Astrocyte of the spinal cord (primary cell): ENCODE measurements around the gene MRGPRG.
"Not testable (repeated sequence)": the region's sequence is repeated elsewhere in the genome, so short reads cannot be mapped to it uniquely, and the experiment has no call there.

ENCODE experiments used
- DNase-seq: peaks from one replicate; pipeline ENCODE4 v3.0.0; 2011; ENCODE audit warnings: low read depth, low spot score
- H3K4me3 ChIP-seq: 2 replicates; pipeline ENCODE4 v1.5.1; 2011; ENCODE audit warnings: low read depth, mild to moderate bottlenecking, low read length, moderate library complexity
- in situ Hi-C: cut with HindIII; loops from 2 replicates; pipeline ENCODE4 v1.10.0; 2017; ENCODE audit warnings: low sequenced_read_pairs
- TF ChIP-seq, protein P1 (sequence below): IDR thresholded peaks from 2 replicates; pipeline ENCODE4 v1.5.1; 2012; ENCODE audit warnings: low read depth, mild to moderate bottlenecking, low read length, inconsistent platforms

The MRGPRG gene

GRCh38 chr11:3218483-3219280, at the start of gene MRGPRG:
TSS of gene MRGPRG (minus strand) at chr11:3218813. CDS start at chr11:3218813, 0 bp downstream.
- in situ Hi-C loops, result no loop called here
- no peak for DNase-seq
- no peak within 1 kb of the TSS for H3K4me3 ChIP-seq
- TF ChIP-seq, protein P1, sequence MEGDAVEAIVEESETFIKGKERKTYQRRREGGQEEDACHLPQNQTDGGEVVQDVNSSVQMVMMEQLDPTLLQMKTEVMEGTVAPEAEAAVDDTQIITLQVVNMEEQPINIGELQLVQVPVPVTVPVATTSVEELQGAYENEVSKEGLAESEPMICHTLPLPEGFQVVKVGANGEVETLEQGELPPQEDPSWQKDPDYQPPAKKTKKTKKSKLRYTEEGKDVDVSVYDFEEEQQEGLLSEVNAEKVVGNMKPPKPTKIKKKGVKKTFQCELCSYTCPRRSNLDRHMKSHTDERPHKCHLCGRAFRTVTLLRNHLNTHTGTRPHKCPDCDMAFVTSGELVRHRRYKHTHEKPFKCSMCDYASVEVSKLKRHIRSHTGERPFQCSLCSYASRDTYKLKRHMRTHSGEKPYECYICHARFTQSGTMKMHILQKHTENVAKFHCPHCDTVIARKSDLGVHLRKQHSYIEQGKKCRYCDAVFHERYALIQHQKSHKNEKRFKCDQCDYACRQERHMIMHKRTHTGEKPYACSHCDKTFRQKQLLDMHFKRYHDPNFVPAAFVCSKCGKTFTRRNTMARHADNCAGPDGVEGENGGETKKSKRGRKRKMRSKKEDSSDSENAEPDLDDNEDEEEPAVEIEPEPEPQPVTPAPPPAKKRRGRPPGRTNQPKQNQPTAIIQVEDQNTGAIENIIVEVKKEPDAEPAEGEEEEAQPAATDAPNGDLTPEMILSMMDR, result no peak

DNA sequence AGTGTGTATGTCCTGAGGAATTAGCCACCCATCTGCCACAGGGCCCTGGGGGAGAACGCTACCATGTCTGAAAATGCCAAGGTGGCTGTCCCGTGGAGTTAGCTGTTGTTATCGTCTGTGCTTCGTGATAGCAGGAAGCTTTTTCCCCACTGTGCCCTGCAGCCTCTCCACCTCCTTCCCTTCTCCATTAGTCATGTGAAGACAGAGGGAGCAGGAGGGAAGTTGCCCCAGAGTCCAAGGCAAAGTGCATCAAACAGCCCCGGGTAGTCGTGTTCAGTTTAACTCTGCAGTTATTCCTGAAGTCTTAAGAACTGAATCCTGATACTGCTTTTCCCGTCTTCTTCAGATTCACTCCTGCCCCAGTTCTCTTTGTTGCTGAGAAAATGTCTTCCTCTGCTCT, 43.9 kb upstream of the MRGPRG start:
- DNase-seq, H3K4me3 ChIP-seq, in situ Hi-C loops: not testable (repeated sequence)

DNA sequence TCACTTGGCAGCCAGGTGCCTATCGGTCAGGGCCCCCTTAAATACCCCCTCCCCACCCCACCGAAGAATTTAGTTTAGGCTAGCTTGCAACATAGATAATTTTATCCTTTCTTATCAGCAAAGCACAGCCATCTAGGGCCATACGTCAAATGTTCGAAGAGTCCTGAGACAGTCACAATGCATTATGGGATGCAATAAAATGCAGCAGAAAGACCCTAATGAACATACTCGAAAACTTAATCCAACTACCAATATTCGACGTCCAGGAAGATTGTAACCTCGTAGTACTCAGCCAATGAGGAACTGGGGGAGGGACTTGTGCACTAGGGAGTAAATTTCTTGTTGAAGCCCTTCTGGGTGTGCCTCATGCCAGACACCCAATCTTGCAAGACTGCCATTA, 43.2 kb upstream of the MRGPRG start:
- H3K4me3 ChIP-seq, in situ Hi-C loops, DNase-seq: not testable (repeated sequence)

GRCh38 chr11:3257509-3257908, 38.9 kb upstream of the MRGPRG start:
- DNase-seq, H3K4me3 ChIP-seq, in situ Hi-C loops: not testable (repeated sequence)

DNA sequence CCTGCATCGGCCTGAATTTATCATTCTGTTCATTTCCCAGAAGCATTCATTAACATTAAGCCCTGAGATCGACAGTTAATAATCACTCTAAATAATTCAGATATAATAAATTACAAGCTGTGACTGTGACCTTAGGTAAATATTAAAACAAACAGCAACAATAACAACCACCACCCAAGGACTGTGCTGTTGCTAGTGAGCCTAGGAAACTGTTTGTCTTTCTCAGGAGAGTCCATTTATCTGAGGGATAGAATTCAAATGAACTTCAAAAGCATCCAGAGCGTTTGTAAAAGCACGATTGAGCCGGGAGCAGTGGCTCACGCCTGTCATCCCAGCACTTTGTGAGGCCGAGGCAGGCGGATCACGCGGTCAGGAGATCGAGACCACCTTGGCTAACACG, 36.6 kb upstream of the MRGPRG start:
- H3K4me3 ChIP-seq, in situ Hi-C loops, DNase-seq: not testable (repeated sequence)

GRCh38 chr11:3254773-3255172, 36.2 kb upstream of the MRGPRG start:
- DNase-seq, H3K4me3 ChIP-seq, in situ Hi-C loops: not testable (repeated sequence)

- TF ChIP-seq, protein P1, result no peak
- in situ Hi-C loops, result no loop called here
- no peak overlapping the region for H3K4me3 ChIP-seq
- DNase-seq, result no peak
Observed at GRCh38 chr11:3245071-3245470, 26.5 kb upstream of the MRGPRG start.

DNA sequence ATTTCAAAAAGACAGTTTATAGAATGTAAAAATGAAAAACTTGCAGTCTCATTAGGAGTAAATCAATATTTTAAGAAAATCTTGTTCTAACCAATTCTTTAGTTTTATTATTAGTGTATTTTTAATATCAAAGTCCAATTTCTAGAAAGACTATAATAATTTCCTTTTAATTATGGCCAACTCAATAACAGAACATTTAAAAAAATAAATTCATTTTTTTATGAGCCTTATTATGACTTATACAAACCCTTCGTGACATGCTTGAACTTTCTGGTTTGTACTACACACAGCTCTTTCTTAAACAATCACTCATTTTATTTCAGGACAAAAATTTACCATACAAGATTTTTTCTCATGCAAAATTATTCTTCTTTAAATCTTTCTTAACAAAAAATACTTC, 25.3 kb upstream of the MRGPRG start:
- no peak for DNase-seq
- H3K4me3 ChIP-seq, result no peak overlapping the region
- TF ChIP-seq, protein P1, result no peak
- in situ Hi-C loops, result no loop called here

- H3K4me3 ChIP-seq, result no peak overlapping the region
- TF ChIP-seq, protein P1, result no peak
- DNase-seq, result no peak
- in situ Hi-C loops, result no loop called here
Observed at GRCh38 chr11:3237119-3237518, 18.5 kb upstream of the MRGPRG start.
